ENCODE results near the gene DOCK9. TPM values are rescaled to one million over a fixed set of nuclear protein-coding genes. Genes with fewer than 3 reads are reported as not detected.
"Not testable (repeated sequence)": the region's sequence is repeated elsewhere in the genome, so short reads cannot be mapped to it uniquely, and the experiment has no call there.

The DOCK9 gene
- total and polyA plus RNA-seq, 2 experiments from 2014 or later: 8.5 to 57.7 TPM

DNA sequence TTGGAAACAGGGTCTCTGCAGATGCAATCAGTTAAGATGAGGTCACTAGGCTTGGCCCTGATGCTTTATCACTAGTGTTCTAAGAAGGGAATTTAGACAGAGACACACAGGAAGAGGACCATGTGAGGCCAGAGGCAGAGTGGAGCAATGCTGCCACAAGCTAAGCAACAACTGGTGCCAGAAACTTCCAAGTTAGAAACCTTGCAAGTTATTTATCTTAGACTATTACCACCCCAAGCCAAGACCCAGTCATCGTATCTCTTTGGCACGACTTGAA lies 81.1 kb downstream of the DOCK9 start (continued):
- TF ChIP-seq, protein P1, sequence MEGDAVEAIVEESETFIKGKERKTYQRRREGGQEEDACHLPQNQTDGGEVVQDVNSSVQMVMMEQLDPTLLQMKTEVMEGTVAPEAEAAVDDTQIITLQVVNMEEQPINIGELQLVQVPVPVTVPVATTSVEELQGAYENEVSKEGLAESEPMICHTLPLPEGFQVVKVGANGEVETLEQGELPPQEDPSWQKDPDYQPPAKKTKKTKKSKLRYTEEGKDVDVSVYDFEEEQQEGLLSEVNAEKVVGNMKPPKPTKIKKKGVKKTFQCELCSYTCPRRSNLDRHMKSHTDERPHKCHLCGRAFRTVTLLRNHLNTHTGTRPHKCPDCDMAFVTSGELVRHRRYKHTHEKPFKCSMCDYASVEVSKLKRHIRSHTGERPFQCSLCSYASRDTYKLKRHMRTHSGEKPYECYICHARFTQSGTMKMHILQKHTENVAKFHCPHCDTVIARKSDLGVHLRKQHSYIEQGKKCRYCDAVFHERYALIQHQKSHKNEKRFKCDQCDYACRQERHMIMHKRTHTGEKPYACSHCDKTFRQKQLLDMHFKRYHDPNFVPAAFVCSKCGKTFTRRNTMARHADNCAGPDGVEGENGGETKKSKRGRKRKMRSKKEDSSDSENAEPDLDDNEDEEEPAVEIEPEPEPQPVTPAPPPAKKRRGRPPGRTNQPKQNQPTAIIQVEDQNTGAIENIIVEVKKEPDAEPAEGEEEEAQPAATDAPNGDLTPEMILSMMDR (conservative IDR thresholded peaks at IDR 0.05; ENCODE audit: low read depth in 2 of 2): no peak
- TF ChIP-seq STAT1 (IDR thresholded peaks at IDR 0.05; ENCODE audit: unreplicated experiment): no peak
- TF ChIP-seq EZH2phosphoT487 (IDR thresholded peaks at IDR 0.05; ENCODE audit: unreplicated experiment): no peak
- TF ChIP-seq POLR2AphosphoS5 (IDR thresholded peaks at IDR 0.05; ENCODE audit: low read depth): no peak

DNA sequence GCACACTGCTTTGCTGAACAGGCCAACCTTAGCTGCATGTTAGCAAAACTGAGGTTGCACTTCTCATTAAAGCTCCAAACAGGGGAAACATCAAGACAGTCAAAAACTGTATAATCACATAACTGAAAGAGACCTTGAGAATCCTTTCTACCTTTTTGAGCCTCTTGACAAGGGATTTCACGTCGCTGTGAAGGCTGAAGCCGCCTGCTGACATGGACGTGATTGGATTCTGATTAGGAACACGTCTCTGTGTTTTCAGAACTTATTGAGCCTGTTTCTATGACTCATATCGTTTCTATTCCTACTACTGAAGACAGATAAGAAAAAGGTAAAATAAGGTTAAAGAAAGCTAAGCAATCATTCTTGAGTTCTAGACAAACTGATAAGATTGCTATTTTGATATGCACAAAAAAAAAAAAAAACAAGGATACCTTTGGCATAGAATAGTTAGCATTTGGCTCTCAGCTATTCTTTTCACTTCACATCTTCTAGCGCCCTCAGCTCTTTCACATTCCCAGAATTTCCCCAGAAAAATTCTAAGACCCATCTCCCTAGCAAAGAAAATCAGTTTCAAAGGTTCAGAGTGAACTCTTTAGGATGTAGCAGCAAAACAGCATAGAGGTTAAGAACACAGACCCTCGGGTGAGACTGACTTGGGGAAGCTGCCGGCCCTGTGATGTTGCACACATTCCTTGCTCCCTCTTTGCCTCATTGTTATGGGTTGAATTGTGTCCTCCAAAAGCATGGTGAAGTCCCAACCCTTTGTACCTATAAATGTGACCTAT lies 81.6 kb downstream of the DOCK9 start:
- Mint-ChIP-seq H3K4me3 (no peak overlapping the region), H3K4me1 (peaks cover 26% of the 10 kb centered on the region), H3K9me3 (no peaks in the 10 kb centered on the region), H3K36me3 (ENCODE audit: low read depth) (no peaks in the 10 kb centered on the region; the same call in 2 of the 3 replicates), H3K27ac (no peak overlapping the region; the same call in 1 of the 2 replicates), H3K27me3 (ENCODE audit: insufficient read depth, low read depth, poor library complexity) (peaks cover 2% of the 10 kb centered on the region)
- H3K4me1 ChIP-seq (ENCODE audit: insufficient read depth): peaks cover 27% of the 10 kb centered on the region; the same call in 1 of the 2 replicates
- no peaks in the 10 kb centered on the region for H3K36me3 ChIP-seq (ENCODE audit: insufficient read depth)
- DNase-seq (ENCODE audit: low spot score) (no peak), ATAC-seq (no peak)
- no peak overlapping the region for H3K27ac ChIP-seq (ENCODE audit: low read depth)
- H3F3A ChIP-seq (replicated peaks; ENCODE audit: low read depth): no peaks in the 10 kb centered on the region
- no peak overlapping the region for H2AFZ ChIP-seq
- H3K27me3 ChIP-seq (ENCODE audit: insufficient read depth): no peaks in the 10 kb centered on the region
- no peak overlapping the region for H3K4me3 ChIP-seq
- H3K9me2 ChIP-seq (ENCODE audit: insufficient read depth): no peaks in the 10 kb centered on the region
- TF ChIP-seq, protein P2, sequence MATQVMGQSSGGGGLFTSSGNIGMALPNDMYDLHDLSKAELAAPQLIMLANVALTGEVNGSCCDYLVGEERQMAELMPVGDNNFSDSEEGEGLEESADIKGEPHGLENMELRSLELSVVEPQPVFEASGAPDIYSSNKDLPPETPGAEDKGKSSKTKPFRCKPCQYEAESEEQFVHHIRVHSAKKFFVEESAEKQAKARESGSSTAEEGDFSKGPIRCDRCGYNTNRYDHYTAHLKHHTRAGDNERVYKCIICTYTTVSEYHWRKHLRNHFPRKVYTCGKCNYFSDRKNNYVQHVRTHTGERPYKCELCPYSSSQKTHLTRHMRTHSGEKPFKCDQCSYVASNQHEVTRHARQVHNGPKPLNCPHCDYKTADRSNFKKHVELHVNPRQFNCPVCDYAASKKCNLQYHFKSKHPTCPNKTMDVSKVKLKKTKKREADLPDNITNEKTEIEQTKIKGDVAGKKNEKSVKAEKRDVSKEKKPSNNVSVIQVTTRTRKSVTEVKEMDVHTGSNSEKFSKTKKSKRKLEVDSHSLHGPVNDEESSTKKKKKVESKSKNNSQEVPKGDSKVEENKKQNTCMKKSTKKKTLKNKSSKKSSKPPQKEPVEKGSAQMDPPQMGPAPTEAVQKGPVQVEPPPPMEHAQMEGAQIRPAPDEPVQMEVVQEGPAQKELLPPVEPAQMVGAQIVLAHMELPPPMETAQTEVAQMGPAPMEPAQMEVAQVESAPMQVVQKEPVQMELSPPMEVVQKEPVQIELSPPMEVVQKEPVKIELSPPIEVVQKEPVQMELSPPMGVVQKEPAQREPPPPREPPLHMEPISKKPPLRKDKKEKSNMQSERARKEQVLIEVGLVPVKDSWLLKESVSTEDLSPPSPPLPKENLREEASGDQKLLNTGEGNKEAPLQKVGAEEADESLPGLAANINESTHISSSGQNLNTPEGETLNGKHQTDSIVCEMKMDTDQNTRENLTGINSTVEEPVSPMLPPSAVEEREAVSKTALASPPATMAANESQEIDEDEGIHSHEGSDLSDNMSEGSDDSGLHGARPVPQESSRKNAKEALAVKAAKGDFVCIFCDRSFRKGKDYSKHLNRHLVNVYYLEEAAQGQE (IDR thresholded peaks at IDR 0.05; ENCODE audit: unreplicated experiment): no peak
- TF ChIP-seq CREB1 (CRISPR knock-in tag; IDR thresholded peaks at IDR 0.05; ENCODE audit: low read depth) (no peak), STAT1 (IDR thresholded peaks at IDR 0.05; ENCODE audit: unreplicated experiment) (no peak)
- TF ChIP-seq, protein P3, sequence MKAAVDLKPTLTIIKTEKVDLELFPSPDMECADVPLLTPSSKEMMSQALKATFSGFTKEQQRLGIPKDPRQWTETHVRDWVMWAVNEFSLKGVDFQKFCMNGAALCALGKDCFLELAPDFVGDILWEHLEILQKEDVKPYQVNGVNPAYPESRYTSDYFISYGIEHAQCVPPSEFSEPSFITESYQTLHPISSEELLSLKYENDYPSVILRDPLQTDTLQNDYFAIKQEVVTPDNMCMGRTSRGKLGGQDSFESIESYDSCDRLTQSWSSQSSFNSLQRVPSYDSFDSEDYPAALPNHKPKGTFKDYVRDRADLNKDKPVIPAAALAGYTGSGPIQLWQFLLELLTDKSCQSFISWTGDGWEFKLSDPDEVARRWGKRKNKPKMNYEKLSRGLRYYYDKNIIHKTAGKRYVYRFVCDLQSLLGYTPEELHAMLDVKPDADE (IDR thresholded peaks at IDR 0.05): no peak
- TF ChIP-seq, protein P1 (conservative IDR thresholded peaks at IDR 0.05; ENCODE audit: low read depth in 2 of 2): no peak
- H3K4me2 ChIP-seq: no peak overlapping the region
- H4K20me1 ChIP-seq (replicated peaks; ENCODE audit: insufficient read depth): no peaks in the 10 kb centered on the region
- no peaks in the 10 kb centered on the region for H3K79me2 ChIP-seq (replicated peaks; ENCODE audit: insufficient read depth)

DNA sequence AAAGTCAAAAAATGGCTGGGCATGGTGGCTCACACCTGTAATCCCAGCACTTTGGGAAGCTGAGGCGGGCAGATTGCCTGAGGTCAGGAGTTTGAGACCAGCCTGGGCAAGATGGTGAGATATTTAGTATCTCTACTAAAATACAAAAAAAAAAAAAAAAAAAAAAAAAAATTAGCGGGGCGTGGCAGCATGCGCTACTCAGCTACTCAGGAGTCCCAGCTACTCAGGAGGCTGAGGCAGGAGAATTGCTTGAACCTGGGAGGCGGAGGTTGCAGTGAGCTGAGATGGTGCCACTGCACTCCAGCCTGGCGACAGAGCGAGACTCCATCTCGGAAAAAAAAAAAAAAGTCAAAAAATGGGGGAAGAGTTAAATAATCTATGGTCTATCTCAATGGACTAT lies 83.0 kb downstream of the DOCK9 start:
- DNase-seq (ENCODE audit: low spot score); H3K27ac Mint-ChIP-seq; H3K36me3 Mint-ChIP-seq (ENCODE audit: low read depth): not testable (repeated sequence)

More for the DNA sequence above, 83.0 kb downstream of the DOCK9 start:
- H3K27ac ChIP-seq (ENCODE audit: low read depth); H3F3A ChIP-seq (replicated peaks; ENCODE audit: low read depth); H3K4me3 ChIP-seq; H3K27me3 ChIP-seq (ENCODE audit: insufficient read depth); H4K20me1 ChIP-seq (replicated peaks; ENCODE audit: insufficient read depth); H3K27me3 Mint-ChIP-seq (ENCODE audit: insufficient read depth, low read depth, poor library complexity); H3K9me3 Mint-ChIP-seq; H3K4me2 ChIP-seq; H3K36me3 ChIP-seq (ENCODE audit: insufficient read depth); H2AFZ ChIP-seq; H3K4me3 Mint-ChIP-seq; H3K9me2 ChIP-seq (ENCODE audit: insufficient read depth); H3K79me2 ChIP-seq (replicated peaks; ENCODE audit: insufficient read depth); ATAC-seq: not testable (repeated sequence)
- peaks cover 37% of the 10 kb centered on the region for H3K4me1 ChIP-seq (ENCODE audit: insufficient read depth)
- H3K4me1 Mint-ChIP-seq: peaks cover 35% of the 10 kb centered on the region
